Amygdala (tissue), 56 donors: ENCODE measurements around the gene SENP2.
"Not testable (repeated sequence)": the region's sequence is repeated elsewhere in the genome, so short reads cannot be mapped to it uniquely, and the experiment has no call there.

Experiments
- DNase-seq, 56 donors: peaks; one replicate each; lab custom pipeline; 2025; lab: John Stamatoyannopoulos, UW

The SENP2 gene

DNA sequence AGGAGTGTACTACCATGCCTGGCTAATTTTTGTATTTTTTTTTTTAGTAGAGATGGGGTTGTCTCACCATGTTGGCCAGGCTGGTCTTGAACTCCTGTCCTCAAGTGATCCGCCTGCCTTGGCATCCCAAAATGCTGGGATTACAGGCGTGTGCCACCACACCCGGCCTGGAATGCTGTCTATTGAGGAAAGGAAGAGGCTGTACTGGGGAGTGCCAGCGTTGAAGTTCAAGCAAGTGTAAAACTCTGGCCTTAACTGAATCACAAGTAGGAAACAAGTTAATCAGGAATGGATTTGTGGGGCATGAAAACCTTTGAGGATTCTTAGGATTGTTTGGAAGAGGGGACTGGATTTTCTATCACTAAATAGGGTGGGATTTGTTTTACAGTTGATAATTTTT, 1.4 kb upstream of the SENP2 start:
- DNase-seq, result no peak

DNA sequence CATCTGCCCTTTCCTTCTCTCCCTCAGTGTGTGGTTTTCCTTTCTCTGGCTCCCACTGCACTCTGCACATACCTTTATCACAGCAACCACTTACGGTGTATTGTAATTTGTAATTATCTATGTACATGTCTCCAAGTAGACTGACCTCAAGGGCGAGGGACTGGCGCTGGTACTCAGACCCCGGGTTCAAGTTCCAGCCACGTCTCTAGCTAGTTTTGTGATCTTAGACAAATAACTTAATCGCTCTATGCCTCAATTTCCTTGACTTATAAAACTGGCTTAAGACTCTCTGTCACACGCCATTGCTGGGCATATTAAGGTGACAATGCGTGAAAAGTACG, 607 bp upstream of the SENP2 start:
- DNase-seq, result peak in 1 of 56 donors; percentile 47

DNA sequence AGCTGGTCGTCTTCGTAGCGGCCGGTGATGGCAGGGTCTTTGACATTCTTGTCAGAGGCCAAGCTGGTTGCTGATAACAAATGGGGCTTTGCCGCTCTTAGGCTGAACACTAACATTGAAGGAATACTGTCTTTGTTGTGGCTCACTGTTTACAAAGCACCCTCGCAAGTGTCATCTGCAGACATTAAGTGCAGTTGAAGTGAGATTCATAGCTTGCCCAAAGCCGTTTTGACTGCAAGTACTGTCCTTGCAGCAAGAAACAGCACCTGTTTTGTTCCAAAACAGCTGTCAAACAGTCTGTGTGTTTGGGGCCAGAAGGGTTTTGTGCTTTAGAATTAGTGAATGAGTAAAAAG, 568 bp downstream of the SENP2 start:
- peak in 1 of 56 donors; percentile 38 for DNase-seq

DNA sequence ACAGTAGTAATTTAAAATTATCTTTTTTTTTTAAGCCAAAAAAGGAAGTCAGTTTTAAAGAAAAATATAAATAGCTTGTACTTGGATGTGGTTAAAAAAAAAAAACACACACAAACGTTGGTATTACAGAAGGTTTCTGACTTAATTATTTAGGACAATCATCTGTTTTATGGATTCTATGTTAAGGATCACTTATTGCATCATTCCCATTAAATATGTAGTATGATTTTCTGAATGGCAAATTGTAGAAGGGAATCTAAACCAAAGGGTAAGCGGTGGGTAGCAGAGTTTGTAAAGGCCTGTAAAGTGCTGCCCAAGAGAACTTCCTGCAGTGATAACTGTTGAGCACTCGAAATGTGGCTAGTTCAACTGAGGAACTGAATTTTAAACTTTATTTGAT, 8.0 kb downstream of the SENP2 start:
- no peak for DNase-seq

DNA sequence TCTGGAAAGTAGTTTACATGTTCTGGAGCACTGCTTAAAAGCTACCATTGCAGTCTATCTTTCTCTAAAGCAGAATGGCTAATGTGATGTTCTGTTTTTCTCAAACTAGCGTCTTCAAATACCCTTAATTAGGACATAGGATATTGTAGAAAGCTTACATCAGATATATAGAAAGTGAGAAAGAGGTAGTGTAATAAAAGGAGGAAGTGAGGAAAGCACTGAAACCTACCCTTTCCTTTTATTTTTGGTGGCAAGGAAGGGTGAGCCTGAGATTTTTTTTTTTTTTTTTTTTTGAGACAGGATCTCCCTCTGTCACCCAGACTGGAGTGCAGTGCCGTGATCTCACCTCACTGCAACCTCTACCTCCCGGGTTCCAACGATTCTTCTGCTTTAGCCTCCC, 9.4 kb downstream of the SENP2 start:
- DNase-seq, result no peak

DNA sequence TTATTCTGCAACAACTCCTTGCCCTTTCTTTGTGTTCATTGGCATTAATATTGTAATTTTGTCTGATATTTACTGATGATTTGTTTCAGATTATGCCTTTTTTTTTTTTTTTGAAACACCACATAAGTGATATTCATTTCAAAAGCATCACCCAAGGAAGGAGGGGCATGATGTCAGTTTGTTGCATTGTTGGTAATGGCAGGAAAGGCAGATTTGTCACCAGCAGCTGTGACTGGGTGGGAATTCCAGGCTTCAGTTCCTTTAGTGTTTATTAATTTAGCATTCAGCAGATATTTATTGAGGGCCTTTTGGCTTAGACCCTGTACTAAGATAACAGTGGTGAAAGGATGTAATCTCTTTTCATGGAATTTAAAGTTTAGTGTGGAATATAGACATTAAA, 19.5 kb downstream of the SENP2 start:
- no peak for DNase-seq

DNA sequence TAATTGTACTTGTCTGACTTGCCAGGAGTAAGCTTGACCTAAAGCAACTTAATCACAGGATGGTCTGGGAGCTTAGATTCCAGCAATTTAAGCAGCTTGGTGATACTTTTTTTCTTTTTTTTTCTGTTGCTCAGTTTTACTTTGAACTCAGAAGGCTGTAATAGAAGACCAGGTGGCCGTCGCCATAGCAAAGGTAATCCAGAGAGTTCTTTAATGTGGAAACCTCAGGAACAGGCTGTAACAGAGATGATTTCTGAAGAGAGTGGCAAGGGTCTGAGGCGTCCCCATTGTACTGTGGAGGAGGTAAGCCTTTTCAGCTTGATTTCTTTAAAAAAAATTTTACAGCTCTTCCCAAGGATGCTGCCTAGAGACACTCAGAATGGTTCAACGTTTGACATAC, 20.1 kb downstream of the SENP2 start:
- DNase-seq, result no peak

DNA sequence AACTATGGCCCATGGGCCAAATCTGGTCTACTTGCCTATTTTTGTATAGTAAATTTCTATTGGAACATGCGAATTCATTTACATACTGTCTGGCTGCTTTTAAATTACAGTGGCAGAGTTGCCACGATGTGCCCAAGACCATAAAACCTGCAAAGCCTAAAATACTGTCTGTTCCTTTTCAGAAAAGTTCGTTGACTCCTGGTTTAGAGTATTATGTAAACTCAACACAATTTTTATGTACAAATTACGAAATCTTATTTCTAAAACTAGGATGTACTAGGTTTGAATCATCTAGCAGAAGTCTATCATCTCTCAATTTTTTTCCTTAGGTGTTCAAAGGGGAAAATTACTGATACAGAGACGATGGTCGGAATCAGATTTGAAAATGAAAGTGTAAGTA, 26.9 kb downstream of the SENP2 start:
- no peak for DNase-seq

DNA sequence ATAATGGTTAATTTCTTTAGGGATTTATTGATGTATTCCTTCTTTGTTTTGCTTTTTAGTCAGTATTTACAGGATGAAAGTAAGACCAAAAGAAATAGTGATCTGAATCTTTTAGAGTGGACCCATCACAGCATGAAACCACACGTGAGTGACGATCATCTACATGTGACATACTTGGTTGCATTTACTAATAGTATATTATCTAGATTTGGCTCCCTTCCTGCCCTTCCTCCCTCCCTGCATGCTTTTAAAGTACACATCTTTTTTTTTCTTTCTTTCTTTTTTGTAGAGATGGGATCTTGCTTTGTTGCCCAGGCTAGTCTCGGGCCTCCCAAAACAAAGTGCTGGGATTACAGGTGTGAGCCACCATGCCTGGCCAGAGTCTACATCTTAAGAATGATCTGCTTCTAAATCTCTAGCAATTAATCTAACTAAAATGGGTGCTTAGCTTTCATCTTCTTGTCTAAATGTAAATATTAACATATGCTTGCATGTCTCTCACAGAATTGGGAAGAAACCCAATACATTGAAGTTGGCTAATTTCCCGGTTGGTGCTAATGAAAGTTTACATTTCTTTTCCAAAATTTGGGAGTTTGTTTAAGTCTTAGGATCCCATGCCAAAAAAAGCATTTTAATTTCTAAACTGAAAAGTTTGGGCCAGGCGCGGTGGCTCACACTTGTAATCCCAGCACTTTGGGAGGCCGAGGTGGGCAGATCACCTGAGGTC, 38.0 kb downstream of the SENP2 start:
- DNase-seq, result no peak

DNA sequence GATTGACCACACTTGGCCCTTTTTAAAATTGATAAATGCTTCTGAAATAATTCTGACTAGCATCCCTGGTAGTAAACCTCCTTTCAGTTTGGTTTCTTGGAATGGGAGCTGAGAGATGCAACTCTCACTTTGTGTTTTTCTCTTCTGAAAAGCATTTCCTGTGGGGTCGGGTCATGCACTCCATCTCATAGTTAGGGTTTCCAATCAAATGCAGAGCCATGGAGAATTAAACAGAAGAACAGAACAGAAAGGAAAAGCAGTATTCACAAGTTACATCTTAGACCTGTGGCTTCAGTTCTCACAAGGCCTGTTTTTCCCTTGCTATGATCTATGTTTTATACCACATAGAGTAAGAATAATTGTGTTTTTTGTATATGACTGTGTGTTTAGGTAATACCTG, 39.7 kb downstream of the SENP2 start:
- no peak for DNase-seq

DNA sequence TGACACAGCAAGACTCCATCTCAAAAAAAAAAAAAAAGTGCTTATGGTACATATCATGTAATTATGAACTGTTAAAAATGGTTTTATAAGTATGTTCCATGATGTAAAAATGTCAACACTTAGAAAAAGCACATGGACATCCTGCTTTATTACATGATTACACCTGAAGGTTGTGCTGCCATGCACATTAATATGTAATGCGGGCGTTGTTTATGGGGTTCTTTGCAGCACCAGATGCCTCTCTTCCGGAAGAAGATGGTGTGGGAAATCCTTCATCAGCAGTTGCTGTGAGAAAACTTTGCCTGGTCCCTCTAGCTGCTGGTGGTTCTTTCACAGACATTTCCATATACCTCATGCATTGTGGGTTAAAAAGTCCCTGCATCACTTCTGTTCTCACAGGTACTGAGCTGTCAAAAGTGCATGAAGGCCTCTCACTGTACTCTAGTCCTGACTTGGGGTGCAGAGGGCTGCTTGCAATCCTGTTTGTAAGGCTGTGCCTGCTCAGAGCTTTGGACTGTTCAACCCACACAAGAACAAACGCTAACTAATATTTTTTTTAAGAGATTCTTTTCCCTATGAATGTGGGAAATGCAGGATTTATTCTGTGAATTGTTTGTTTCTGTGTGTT, 43.6 kb downstream of the SENP2 start:
- no peak for DNase-seq

DNA sequence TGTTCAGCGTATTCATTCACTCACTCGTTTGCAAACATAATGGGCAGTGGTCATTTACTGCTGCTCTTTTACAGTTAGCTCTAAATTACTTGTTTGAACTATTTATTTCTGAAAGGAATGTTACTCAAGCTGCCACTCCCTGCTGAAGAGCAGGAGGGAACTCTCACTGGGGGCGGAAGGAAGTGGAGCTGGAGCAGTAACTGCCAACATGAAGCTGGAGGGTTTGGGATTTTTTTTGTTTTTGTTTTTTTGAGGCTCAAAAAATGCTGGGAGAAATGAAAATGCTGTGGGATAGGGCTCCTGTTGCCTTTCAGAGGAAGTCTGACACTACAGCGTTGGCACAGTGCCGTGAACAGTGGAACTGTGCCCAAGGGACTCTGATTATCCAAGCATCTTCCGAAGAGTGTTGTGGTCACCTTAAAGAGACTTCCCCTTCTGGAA, 44.1 kb downstream of the SENP2 start:
- DNase-seq, result peak in 14 of 56 donors; percentile 5 to 69 (median 12)

DNA sequence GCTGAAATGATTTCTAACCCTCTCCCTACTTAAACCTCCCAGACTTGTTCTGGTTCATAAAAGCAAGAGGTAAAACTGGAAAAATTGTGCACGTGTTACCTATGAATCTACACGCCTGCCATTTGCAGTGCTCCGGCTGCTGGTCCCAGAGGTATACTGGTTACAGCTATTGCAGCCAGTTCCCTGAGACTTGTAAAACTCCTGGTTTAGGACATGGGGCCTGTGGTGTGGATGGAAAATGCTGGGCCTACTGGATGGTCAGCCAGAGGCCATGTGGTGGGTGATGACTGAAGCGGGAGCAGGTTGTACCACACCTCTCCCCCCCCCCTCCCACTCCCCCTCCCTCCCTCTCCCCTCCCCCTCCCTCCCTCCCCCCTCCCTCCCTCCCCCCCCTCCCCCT, 45.0 kb downstream of the SENP2 start:
- no peak for DNase-seq

DNA sequence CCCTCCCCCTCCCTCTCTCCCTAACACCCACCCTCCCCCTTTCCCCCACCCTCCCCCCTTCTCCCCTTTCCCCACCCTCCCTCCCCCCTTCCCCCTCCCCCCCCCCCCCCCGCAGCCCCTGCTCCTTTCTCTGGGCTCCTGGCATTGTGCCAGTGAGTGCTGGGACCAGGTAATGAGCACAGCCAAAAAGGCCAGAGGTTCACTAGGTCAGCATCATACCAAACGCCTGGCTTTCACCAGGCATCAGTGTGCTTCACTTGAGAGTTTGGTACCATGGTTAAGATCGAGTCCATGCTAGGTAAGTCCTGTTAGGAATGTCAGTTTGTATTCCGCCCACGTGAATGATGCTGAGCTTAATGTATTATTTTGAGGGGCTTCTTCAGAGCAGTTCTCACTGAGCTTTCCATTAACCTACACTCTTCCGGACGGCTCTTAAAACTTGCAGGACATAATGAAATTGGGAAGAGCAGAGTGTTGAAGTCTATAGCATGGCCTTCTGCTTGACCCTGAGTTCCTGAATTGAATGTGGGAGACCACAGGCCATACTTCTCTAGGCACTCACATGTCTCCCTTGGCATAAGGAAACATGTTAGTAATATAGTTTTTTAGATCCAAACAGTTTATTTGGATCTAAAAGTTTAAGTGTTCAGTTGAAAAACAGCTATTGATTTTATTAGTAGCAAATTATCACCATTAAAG, 45.6 kb downstream of the SENP2 start:
- peak in 1 of 56 donors; percentile 46 for DNase-seq

DNA sequence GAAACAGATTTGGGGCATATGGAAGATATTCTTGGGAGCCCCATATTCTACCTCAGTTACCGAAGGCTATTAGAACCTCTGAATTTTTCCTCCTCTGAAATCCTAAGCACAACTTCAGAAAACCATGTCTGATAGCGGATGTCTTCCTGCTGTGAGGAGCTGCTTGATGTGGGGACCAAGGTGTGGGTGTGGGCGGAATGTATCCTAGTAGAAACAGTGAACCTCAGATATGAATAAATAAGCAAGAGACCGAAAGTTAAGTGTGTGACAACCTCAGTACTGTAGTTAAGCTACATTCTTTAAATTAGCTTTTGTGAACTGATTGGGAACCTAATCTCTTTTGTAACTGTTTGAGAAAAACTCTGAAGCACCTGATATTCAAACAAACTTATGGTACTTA, 46.9 kb downstream of the SENP2 start:
- DNase-seq, result no peak

DNA sequence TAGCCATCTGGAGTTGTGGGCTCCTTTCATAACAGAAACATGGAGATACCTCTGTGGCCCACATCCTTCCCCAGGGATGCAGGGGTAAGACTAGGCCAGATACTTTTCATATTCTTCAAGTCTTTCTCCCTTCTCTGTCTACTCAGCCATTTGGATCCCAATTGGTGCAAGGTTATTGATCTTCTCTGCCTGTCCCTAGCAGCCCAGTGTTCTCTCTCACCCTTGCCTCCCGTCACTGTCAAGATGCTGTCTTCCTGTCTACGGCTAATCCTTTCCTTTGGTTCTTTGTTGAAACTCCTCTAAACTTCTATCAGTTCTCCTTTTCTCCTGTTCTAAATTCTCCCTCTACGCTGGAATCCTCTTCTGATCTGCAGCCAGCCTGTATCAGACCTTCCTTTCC, 51.3 kb downstream of the SENP2 start:
- DNase-seq, result no peak

DNA sequence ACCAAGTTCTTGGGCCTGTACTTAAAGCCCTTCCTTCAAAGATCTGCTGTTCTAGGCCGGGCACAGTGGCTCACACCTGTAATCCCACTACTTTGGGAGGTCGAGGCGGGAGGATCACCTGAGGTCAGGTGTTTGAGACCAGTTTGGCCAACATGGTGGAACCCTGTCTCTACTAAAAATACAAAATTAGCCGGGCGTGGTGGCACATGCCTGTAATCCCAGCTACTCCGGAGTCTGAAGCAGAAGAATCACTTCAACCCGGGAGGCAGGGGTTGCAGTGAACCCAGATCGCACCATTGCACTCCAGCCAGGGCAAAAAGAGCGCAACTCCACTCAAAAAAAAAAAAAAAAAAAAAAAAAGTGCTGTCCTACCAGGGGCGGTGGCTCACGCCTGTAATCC, 52.6 kb downstream of the SENP2 start:
- DNase-seq, result not testable (repeated sequence)

DNA sequence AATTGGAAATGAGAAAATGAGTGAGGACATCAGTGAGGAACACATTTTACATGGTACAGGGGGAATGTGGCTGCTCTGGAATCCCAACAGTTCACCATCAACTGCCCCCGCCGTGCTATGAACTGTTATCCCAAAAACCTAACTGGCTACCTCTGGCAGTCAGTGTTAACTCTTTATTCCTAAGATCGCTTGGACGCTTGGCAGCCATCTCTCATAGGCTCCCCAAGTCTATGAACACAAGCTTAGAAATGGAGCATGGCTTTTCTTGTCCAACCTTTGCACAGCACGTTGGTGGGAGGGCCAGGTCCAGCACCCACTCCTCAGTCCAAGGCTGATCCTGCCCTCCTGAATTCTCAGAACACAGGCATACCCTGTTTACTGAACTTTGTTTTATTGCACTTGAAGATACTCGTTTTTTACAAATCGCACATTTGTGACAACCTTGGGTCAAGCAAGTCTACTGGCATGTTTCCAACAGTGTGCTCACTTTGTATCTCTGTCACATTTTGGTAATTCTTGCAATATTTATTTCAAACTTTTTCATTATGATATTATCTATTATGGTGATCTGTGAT, 53.6 kb downstream of the SENP2 start:
- no peak for DNase-seq

DNA sequence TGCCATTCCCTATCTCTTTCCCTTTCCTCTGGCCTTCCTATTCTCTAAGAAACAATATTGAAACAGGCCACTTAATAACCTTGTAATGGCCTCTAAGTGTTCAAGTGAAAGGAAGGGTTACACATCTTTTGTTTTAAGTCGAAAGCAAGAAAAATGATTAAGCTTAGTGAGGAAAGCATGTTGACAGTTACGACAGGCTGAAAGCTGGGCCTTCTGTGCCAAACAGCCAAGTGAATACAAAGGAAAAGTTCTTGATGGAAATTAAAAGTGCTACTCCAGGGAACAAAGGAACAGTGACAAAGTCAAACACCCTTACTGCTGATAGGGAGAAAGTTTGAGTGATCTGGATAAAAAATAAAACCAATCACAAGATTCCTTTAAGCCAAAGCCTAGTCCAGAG, 54.2 kb downstream of the SENP2 start:
- no peak for DNase-seq

DNA sequence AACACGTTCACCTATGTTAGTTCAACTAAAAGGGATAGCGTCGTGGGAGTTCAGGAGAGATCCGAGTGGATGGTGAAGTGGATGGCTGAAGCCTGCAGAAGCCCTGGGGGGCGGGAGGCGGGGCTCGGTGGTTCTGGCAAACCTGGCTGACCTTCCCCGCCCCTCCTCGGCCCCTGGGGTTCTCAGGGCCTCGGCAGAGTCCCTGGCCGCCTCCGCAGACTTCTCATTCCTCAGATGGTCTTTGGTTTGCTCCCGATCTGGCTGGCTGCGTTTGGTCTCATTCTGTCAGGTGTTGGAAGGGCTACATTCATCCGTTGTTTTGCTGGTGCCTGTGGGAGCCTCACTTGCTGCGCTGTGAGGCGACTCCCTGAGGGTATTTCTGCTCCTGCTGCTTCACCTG, 59.1 kb downstream of the SENP2 start:
- not testable (repeated sequence) for DNase-seq

DNA sequence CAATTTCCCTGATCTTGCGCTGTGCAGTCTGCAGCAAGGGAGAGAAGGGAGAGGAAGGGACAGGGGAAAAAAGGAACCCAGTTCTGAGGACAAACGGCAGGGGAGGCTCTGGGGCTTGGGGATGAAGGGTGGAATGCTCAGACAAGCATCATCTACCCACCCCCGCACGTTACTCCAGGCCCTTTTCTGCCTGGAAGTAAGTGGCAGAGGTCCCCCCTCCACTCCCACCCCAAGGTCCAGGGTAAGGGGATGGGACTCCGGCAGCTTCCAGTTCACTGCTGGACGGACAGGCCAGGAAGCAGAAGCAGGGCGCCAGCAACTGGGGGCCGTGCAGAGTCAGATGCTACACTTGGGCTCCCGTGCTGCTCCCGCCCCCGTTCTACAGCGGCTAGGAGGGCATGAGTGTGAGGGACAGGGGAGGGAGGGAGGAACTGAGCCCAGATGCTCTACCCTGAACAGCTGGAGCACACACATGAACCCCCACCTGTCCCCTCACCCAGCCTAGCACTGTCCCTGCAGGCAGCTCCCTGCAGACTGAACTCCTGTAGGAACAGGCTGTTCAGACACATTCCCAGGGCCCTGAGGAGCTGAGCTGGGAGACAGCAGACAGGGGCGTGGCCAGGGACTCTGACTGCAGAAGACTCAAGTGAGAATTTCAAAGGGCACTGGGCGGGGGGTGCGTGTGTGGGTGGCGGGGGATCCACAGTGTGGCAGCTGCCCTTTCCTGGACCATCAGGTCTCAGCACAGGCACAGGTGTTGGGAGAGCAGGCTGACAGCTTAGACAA, 59.7 kb downstream of the SENP2 start:
- DNase-seq, result peak in 1 of 56 donors; percentile 15
